HG03469 (cell line): ENCODE results near the gene ARID1A.
"Not testable (repeated sequence)": the region's sequence is repeated elsewhere in the genome, so short reads cannot be mapped to it uniquely, and the experiment has no call there.

Source experiments
- ATAC-seq: cut with Tn5 transposase; IDR thresholded peaks from one replicate; pipeline ENCODE4 v1.9.1; 2021; ENCODE audit warnings: mild to moderate bottlenecking, moderate library complexity, moderate number of reproducible peaks; ENCODE audit not compliant: unreplicated experiment

The ARID1A gene

GRCh38 chr1:26697978-26698849 lies 2.4 kb downstream of the ARID1A start:
- no peak for ATAC-seq

GRCh38 chr1:26700711-26701110 lies 4.9 kb downstream of the ARID1A start:
- no peak for ATAC-seq

- ATAC-seq, result no peak
These were observed 5.6 kb downstream of the ARID1A start for GRCh38 chr1:26701266-26701994.

- ATAC-seq, result no peak
These were observed 6.3 kb downstream of the ARID1A start for GRCh38 chr1:26701995-26702679.

GRCh38 chr1:26702680-26703038 lies 6.8 kb downstream of the ARID1A start:
- no peak for ATAC-seq

GRCh38 chr1:26703478-26703877 lies 7.7 kb downstream of the ARID1A start:
- ATAC-seq, result no peak

GRCh38 chr1:26704629-26705028 lies 8.8 kb downstream of the ARID1A start:
- ATAC-seq, result no peak

- not testable (repeated sequence) for ATAC-seq
These were observed 9.4 kb downstream of the ARID1A start for GRCh38 chr1:26705227-26705626.

- no peak for ATAC-seq
These were observed 10.0 kb downstream of the ARID1A start for GRCh38 chr1:26705788-26706311.

- ATAC-seq, result no peak
These were observed 10.5 kb downstream of the ARID1A start for GRCh38 chr1:26706315-26706714.

GRCh38 chr1:26710811-26711210 lies 15.0 kb downstream of the ARID1A start:
- ATAC-seq, result no peak

GRCh38 chr1:26711777-26712176 lies 16.0 kb downstream of the ARID1A start:
- ATAC-seq, result no peak

GRCh38 chr1:26717017-26717491 lies 21.2 kb downstream of the ARID1A start:
- no peak for ATAC-seq

- no peak for ATAC-seq
These were observed 23.4 kb downstream of the ARID1A start for GRCh38 chr1:26719205-26719604.

- ATAC-seq, result no peak
These were observed 26.0 kb downstream of the ARID1A start for GRCh38 chr1:26721669-26722355.

- ATAC-seq, result no peak
These were observed 27.5 kb downstream of the ARID1A start for GRCh38 chr1:26723013-26723991.

- no peak for ATAC-seq
These were observed 28.3 kb downstream of the ARID1A start for GRCh38 chr1:26724118-26724517.

- no peak for ATAC-seq
These were observed 29.1 kb downstream of the ARID1A start for GRCh38 chr1:26724926-26725325.

GRCh38 chr1:26725904-26726303 lies 30.1 kb downstream of the ARID1A start:
- ATAC-seq, result not testable (repeated sequence)
